BLaER1 (cell line): Measurements from ENCODE around the gene MAP3K7CL.

ENCODE experiments used
- H3K27ac ChIP-seq: shearing (Covaris generic); formaldehyde crosslinking; 2 replicates; pipeline ENCODE4 v1.8.1; 2022
- H3K27me3 ChIP-seq: shearing (Covaris generic); formaldehyde crosslinking; 2 replicates; pipeline ENCODE4 v1.8.1; 2022
- H3K36me3 ChIP-seq: shearing (Covaris generic); formaldehyde crosslinking; 2 replicates; pipeline ENCODE4 v1.8.1; 2022
- H3K4me1 ChIP-seq: shearing (Covaris generic); formaldehyde crosslinking; 2 replicates; pipeline ENCODE4 v1.8.1; 2022
- H3K4me2 ChIP-seq: shearing (Covaris generic); formaldehyde crosslinking; 2 replicates; pipeline ENCODE4 v1.8.1; 2022
- H3K4me3 ChIP-seq: shearing (Covaris generic); formaldehyde crosslinking; 2 replicates; pipeline ENCODE4 v1.8.1; 2022
- H3K9ac ChIP-seq: shearing (Covaris generic); formaldehyde crosslinking; 2 replicates; pipeline ENCODE4 v1.8.1; 2022
- H3K9me3 ChIP-seq: shearing (Covaris generic); formaldehyde crosslinking; 2 replicates; pipeline ENCODE4 v1.8.1; 2022
- H4K20me1 ChIP-seq: shearing (Covaris generic); formaldehyde crosslinking; 2 replicates; pipeline ENCODE4 v1.8.1; 2022
- Cebpa-rat ChIP-seq: shearing (Covaris generic); IDR thresholded peaks from 2 replicates; pipeline ENCODE4 v1.8.1; 2022

The MAP3K7CL gene

GRCh38 chr21:29130270-29130969 is at the start of gene MAP3K7CL:
TSS of gene MAP3K7CL (plus strand) at chr21:29130644. CDS start at chr21:29133345, 2,701 bp downstream.
- Histone ChIP-seq H3K9ac (no peak within 1 kb of the TSS), H3K27ac (no peak within 1 kb of the TSS), H3K4me3 (no peak within 1 kb of the TSS), H3K36me3 (no peaks in the 10 kb centered on the region), H3K4me2 (peak within 1 kb of the TSS; percentile 21; the same call in 1 of the 2 replicates), H4K20me1 (no peaks in the 10 kb centered on the region), H3K9me3 (peaks cover 5% of the 10 kb centered on the region), H3K4me1 (peaks cover 14% of the 10 kb centered on the region), H3K27me3 (no peaks in the 10 kb centered on the region)
- TF ChIP-seq Cebpa-rat, result no peak

DNA sequence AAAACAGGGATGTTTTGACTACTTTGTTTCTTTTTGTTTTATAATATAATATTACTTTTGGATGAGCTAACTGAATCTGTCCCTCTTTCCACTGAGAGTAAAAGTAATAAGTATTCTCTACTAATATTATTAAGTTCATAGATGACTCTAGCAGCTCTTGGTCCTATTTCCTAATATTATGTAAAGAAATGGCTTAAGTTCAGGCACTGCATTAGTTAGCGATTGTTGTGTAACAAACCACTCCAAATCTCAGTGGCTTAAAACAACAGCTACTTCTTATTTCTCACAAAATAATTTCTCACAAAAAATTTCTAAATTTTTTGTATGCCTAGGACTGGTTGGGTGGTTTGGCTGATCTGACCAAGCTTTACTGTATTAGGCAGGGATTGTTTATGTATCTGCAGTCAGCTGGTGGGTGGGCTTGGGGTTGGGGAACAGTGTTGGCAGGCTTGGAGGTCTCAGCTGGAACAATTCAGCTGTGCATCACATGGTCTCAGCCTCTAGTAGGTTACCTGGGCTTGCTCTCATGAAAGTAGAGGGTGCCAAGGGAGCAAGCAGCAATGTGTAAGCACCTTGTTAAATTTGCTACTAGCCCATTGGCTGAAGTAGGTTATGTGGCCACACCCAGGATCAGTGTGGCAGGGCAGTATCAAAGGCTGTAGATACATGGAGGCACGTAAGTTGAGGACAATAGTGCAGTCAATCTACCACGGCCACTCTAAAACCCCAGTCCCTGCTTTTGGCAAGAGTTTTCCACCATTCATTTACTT is 48.2 kb upstream of the MAP3K7CL start:
- Histone ChIP-seq H3K9ac (no peak overlapping the region), H3K4me3 (no peak overlapping the region), H3K4me2 (no peak overlapping the region), H3K27ac (no peak overlapping the region), H3K9me3 (no peaks in the 10 kb centered on the region; the same call in 1 of the 2 replicates), H3K36me3 (no peaks in the 10 kb centered on the region), H3K27me3 (no peaks in the 10 kb centered on the region), H4K20me1 (no peaks in the 10 kb centered on the region), H3K4me1 (peaks cover 49% of the 10 kb centered on the region)
- TF ChIP-seq Cebpa-rat, result no peak

DNA sequence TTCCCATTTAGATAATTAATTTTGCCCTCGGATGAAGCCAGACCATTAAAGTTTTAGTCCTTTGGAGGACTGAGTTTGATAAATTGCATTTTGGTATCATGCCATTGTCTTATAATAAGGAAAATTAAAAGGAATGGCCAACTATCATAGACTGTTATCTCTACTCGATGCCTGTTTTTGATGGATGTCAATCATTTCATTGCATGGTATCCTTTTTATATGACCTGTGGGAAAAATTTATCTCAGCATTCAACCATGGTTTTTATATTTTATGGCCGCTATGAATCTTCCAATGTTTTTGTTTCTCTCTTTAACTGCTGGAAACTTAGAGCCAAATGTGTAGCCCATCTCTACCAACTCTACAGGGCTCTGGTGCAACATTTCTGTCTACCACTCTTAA is 47.1 kb upstream of the MAP3K7CL start:
- Histone ChIP-seq H3K36me3 (no peaks in the 10 kb centered on the region), H4K20me1 (no peaks in the 10 kb centered on the region), H3K4me3 (no peak overlapping the region), H3K4me1 (peaks cover 47% of the 10 kb centered on the region), H3K9ac (no peak overlapping the region), H3K4me2 (no peak overlapping the region), H3K9me3 (no peaks in the 10 kb centered on the region), H3K27ac (no peak overlapping the region), H3K27me3 (no peaks in the 10 kb centered on the region)
- no peak for TF ChIP-seq Cebpa-rat

DNA sequence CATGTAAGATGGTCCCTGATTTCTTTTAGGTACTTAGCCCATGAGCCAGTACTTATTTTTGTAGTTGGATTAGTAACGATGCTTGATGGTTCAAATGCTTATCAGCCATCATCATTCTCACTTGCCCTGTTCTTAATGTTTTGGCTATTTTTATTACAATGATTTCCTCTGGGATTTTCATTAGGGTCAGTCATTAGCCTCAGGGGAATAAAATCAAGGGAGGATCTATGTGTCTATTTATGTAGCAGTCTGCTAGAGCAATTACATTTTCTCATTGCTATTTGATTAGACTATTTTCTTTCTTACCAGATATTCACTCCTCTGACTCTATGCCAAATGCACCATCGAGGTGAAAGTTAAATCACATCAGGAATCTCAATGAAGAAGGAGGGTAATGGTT is 46.1 kb upstream of the MAP3K7CL start:
- Histone ChIP-seq H3K9ac (no peak overlapping the region), H3K4me2 (no peak overlapping the region), H3K27me3 (no peaks in the 10 kb centered on the region), H3K9me3 (no peaks in the 10 kb centered on the region), H3K4me3 (no peak overlapping the region), H4K20me1 (no peaks in the 10 kb centered on the region), H3K27ac (no peak overlapping the region), H3K36me3 (no peaks in the 10 kb centered on the region), H3K4me1 (peaks cover 36% of the 10 kb centered on the region)
- no peak for TF ChIP-seq Cebpa-rat

GRCh38 chr21:29085106-29085752 is 45.2 kb upstream of the MAP3K7CL start:
- no peaks in the 10 kb centered on the region for H3K9me3 ChIP-seq
- peaks cover 28% of the 10 kb centered on the region for H3K4me1 ChIP-seq
- H3K36me3 ChIP-seq, result no peaks in the 10 kb centered on the region
- no peaks in the 10 kb centered on the region for H4K20me1 ChIP-seq
- no peaks in the 10 kb centered on the region for H3K27me3 ChIP-seq
- TF ChIP-seq Cebpa-rat, result no peak
- no peak overlapping the region for H3K4me2 ChIP-seq
- H3K27ac ChIP-seq, result no peak overlapping the region
- no peak overlapping the region for H3K4me3 ChIP-seq
- no peak overlapping the region for H3K9ac ChIP-seq

- Histone ChIP-seq H3K36me3 (no peaks in the 10 kb centered on the region), H4K20me1 (no peaks in the 10 kb centered on the region), H3K27ac (no peak overlapping the region), H3K4me3 (no peak overlapping the region), H3K9me3 (no peaks in the 10 kb centered on the region), H3K4me1 (peaks cover 13% of the 10 kb centered on the region), H3K27me3 (no peaks in the 10 kb centered on the region), H3K9ac (no peak overlapping the region), H3K4me2 (no peak overlapping the region)
- TF ChIP-seq Cebpa-rat, result no peak
These were observed 39.4 kb upstream of the MAP3K7CL start for GRCh38 chr21:29091033-29091432.

- Histone ChIP-seq H3K27ac (no peak overlapping the region), H4K20me1 (no peaks in the 10 kb centered on the region), H3K27me3 (no peaks in the 10 kb centered on the region), H3K4me3 (no peak overlapping the region), H3K4me2 (no peak overlapping the region), H3K36me3 (no peaks in the 10 kb centered on the region), H3K4me1 (peaks cover 3% of the 10 kb centered on the region), H3K9ac (no peak overlapping the region), H3K9me3 (no peaks in the 10 kb centered on the region)
- TF ChIP-seq Cebpa-rat, result no peak
These were observed 38.1 kb upstream of the MAP3K7CL start for GRCh38 chr21:29092102-29092959.

- Histone ChIP-seq H3K27me3 (no peaks in the 10 kb centered on the region), H3K4me1 (peaks cover 11% of the 10 kb centered on the region), H3K4me2 (no peak overlapping the region), H3K4me3 (no peak overlapping the region), H4K20me1 (no peaks in the 10 kb centered on the region), H3K9me3 (peaks cover 23% of the 10 kb centered on the region), H3K9ac (no peak overlapping the region), H3K36me3 (no peaks in the 10 kb centered on the region), H3K27ac (no peak overlapping the region)
- no peak for TF ChIP-seq Cebpa-rat
These were observed 34.0 kb upstream of the MAP3K7CL start for GRCh38 chr21:29096218-29097015.

GRCh38 chr21:29098156-29098555 is 32.3 kb upstream of the MAP3K7CL start:
- Histone ChIP-seq H3K27ac (no peak overlapping the region), H3K9ac (no peak overlapping the region), H3K27me3 (no peaks in the 10 kb centered on the region), H3K4me1 (peaks cover 11% of the 10 kb centered on the region), H3K36me3 (0 out of 2 replicates have a peak, but pooled peaks cover 1% of the 10 kb centered on the region), H3K4me3 (no peak overlapping the region), H3K9me3 (peaks cover 37% of the 10 kb centered on the region), H4K20me1 (no peaks in the 10 kb centered on the region), H3K4me2 (no peak overlapping the region)
- no peak for TF ChIP-seq Cebpa-rat
